ENCODE data around the gene UGT3A1.
A peak's percentile ranks its signal among the peaks of the same experiment; 100 is the strongest.

The UGT3A1 gene

GRCh38 chr5:35924950-35925722 is 66.1 kb downstream of the UGT3A1 start:
- H3K4me2 ChIP-seq (ENCODE audit: low read length): no peak overlapping the region
- no peak for TF ChIP-seq EZH2 (IDR thresholded peaks at IDR 0.05; ENCODE audit: borderline replicate concordance, low read length)
- TF ChIP-seq, protein P1, sequence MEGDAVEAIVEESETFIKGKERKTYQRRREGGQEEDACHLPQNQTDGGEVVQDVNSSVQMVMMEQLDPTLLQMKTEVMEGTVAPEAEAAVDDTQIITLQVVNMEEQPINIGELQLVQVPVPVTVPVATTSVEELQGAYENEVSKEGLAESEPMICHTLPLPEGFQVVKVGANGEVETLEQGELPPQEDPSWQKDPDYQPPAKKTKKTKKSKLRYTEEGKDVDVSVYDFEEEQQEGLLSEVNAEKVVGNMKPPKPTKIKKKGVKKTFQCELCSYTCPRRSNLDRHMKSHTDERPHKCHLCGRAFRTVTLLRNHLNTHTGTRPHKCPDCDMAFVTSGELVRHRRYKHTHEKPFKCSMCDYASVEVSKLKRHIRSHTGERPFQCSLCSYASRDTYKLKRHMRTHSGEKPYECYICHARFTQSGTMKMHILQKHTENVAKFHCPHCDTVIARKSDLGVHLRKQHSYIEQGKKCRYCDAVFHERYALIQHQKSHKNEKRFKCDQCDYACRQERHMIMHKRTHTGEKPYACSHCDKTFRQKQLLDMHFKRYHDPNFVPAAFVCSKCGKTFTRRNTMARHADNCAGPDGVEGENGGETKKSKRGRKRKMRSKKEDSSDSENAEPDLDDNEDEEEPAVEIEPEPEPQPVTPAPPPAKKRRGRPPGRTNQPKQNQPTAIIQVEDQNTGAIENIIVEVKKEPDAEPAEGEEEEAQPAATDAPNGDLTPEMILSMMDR (IDR thresholded peaks at IDR 0.05; ENCODE audit: low read length): peak; percentile 22; the same call in 1 of the 2 replicates

DNA sequence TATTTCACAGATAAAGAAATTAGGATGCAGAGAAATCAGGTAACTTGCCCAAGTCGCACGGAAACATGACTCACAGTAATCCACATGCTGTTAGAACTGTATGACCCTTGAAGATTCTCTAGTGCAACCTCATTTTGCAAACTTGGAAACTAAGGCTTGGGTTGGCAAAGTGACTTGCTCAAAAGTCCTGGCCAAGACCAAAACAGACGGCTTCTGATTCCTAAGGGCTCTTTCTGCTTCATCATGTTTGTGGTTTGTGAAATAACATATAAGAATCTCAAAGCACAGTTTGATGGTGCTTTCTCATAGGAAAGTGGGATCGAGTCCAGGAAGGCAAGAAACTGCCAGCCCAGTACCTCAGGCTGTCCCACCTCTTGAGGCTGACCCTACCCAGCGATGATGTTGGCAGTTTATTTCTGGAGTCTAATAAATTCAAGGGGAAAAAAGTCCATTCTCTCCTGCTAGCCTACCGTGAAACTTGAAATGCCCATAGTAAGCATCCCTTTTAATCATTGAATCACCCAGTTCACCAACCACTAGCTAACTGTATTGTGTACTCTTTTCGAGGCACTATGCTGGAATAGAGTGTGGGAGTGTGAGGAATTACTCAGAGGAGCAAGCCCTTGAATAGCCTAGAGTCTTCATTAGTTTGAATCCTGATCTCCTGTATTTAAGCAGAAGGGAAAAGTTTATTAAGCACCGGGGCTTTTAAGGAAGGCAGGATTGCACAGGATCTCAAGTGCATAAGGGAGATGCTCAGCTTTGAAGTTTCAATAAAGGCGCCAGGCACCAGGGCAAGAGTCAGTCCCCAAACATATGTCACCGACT is 66.9 kb downstream of the UGT3A1 start:
- Histone ChIP-seq H3K27me3 (ENCODE audit: insufficient read depth, low read length) (no peaks in the 10 kb centered on the region; the same call in 1 of the 2 replicates), H3K4me2 (ENCODE audit: low read length) (no peak overlapping the region), H3K27ac (ENCODE audit: low read depth, low read length, poor library complexity, severe bottlenecking) (peak overlapping the region; percentile 46), H3K36me3 (ENCODE audit: insufficient read depth, low read length) (no peaks in the 10 kb centered on the region), H2AFZ (ENCODE audit: low read length) (0 out of 2 replicates have a peak overlapping the region, but pooled peaks have one; percentile 31), H3K9me3 (ENCODE audit: low read length) (peaks cover 7% of the 10 kb centered on the region; the same call in 1 of the 2 replicates), H3K4me3 (ENCODE audit: low read depth, low read length, poor library complexity, severe bottlenecking) (no peak overlapping the region), H3F3A (ENCODE audit: insufficient read depth, low read length) (no peaks in the 10 kb centered on the region), H3K9me2 (ENCODE audit: low read depth, low read length) (no peaks in the 10 kb centered on the region), H3K9ac (ENCODE audit: low read length) (no peak overlapping the region), H4K20me1 (ENCODE audit: insufficient read depth, low read length) (no peaks in the 10 kb centered on the region), H3K4me1 (ENCODE audit: insufficient read depth, low read length, severe bottlenecking) (peaks cover 61% of the 10 kb centered on the region), H3K79me2 (ENCODE audit: insufficient read depth, low read length) (no peaks in the 10 kb centered on the region)
- TF ChIP-seq EZH2 (IDR thresholded peaks at IDR 0.05; ENCODE audit: borderline replicate concordance, low read length): no peak
- TF ChIP-seq, protein P1 (IDR thresholded peaks at IDR 0.05; ENCODE audit: low read length): no peak

More at GRCh38 chr5:35924950-35925722, 66.1 kb downstream of the UGT3A1 start:
- Histone ChIP-seq H3K9ac (ENCODE audit: low read length) (no peak overlapping the region), H3K79me2 (ENCODE audit: insufficient read depth, low read length) (no peaks in the 10 kb centered on the region), H3K4me1 (ENCODE audit: insufficient read depth, low read length, severe bottlenecking) (peaks cover 60% of the 10 kb centered on the region), H3K9me3 (ENCODE audit: low read length) (peaks cover 1% of the 10 kb centered on the region; the same call in 1 of the 2 replicates), H3K27me3 (ENCODE audit: insufficient read depth, low read length) (no peaks in the 10 kb centered on the region; the same call in 1 of the 2 replicates), H3K4me3 (ENCODE audit: low read depth, low read length, poor library complexity, severe bottlenecking) (no peak overlapping the region), H3K9me2 (ENCODE audit: low read depth, low read length) (no peaks in the 10 kb centered on the region), H3F3A (ENCODE audit: insufficient read depth, low read length) (no peaks in the 10 kb centered on the region), H2AFZ (ENCODE audit: low read length) (no peak overlapping the region), H4K20me1 (ENCODE audit: insufficient read depth, low read length) (no peaks in the 10 kb centered on the region), H3K27ac (ENCODE audit: low read depth, low read length, poor library complexity, severe bottlenecking) (peak overlapping the region; percentile 46), H3K36me3 (ENCODE audit: insufficient read depth, low read length) (no peaks in the 10 kb centered on the region)

DNA sequence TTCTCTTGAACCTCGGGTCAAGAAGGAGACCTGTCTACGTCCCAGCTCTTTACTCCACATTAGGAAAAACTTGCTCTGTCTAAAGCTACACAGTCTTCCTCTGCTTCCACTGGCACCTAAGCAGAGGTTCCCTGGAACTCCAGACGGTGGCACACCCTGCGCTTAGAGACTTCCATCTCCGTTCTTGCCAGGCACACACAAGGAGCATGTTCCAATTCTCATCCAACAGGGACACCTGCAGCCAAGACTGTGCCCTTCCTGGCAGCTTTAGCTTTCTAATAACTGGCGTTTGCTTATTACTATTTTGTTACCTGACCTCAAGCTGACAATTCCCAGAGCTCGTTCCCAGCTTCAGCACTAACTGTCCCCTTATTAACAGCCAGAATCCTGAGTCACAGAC is 68.7 kb downstream of the UGT3A1 start:
- no peaks in the 10 kb centered on the region for H3K36me3 ChIP-seq (ENCODE audit: insufficient read depth, low read length)
- H3K4me1 ChIP-seq (ENCODE audit: insufficient read depth, low read length, severe bottlenecking): peaks cover 61% of the 10 kb centered on the region
- H3K9me2 ChIP-seq (ENCODE audit: low read depth, low read length): no peaks in the 10 kb centered on the region
- no peak overlapping the region for H3K4me3 ChIP-seq (ENCODE audit: low read depth, low read length, poor library complexity, severe bottlenecking)
- H3K79me2 ChIP-seq (ENCODE audit: insufficient read depth, low read length): no peaks in the 10 kb centered on the region
- peak overlapping the region; percentile 61 for H3K27ac ChIP-seq (ENCODE audit: low read depth, low read length, poor library complexity, severe bottlenecking)
- no peak overlapping the region for H3K9ac ChIP-seq (ENCODE audit: low read length)
- H4K20me1 ChIP-seq (ENCODE audit: insufficient read depth, low read length): no peaks in the 10 kb centered on the region
- H3K4me2 ChIP-seq (ENCODE audit: low read length): no peak overlapping the region
- no peaks in the 10 kb centered on the region for H3K27me3 ChIP-seq (ENCODE audit: insufficient read depth, low read length)
- H3F3A ChIP-seq (ENCODE audit: insufficient read depth, low read length): no peaks in the 10 kb centered on the region
- TF ChIP-seq, protein P1 (IDR thresholded peaks at IDR 0.05; ENCODE audit: low read length): no peak
- TF ChIP-seq EZH2 (IDR thresholded peaks at IDR 0.05; ENCODE audit: borderline replicate concordance, low read length): no peak
- H2AFZ ChIP-seq (ENCODE audit: low read length): no peak overlapping the region
- peaks cover 7% of the 10 kb centered on the region; the same call in 1 of the 2 replicates for H3K9me3 ChIP-seq (ENCODE audit: low read length)
